Smooth muscle cell (in vitro differentiated cells): Measurements from ENCODE around the gene ANKS3. TPM values are rescaled to one million over a fixed set of nuclear protein-coding genes. Genes with fewer than 3 reads are reported as not detected.
A peak's percentile ranks its signal among the peaks of the same experiment; 100 is the strongest.

ENCODE experiments used
- DNase-seq: peaks from one replicate; lab custom pipeline; 2025; ENCODE audit not compliant: unreplicated experiment; lab: John Stamatoyannopoulos, UW
- H2AFZ ChIP-seq: fragments of 200-600 bp; sonication (generic); 2 replicates; pipeline ENCODE4 v1.6.0; 2016; ENCODE audit warnings: antibody characterized with exemption, low read depth, mild to moderate bottlenecking
- H3F3A ChIP-seq: fragments of 200-600 bp; sonication (generic); 2 replicates; pipeline ENCODE4 v1.6.0; 2017; ENCODE audit warnings: antibody characterized with exemption, low read depth
- H3K27ac ChIP-seq: fragments of 200-600 bp; sonication (generic); 2 replicates; pipeline ENCODE4 v1.5.1; 2016; ENCODE audit warnings: low read depth, mild to moderate bottlenecking
- H3K27me3 ChIP-seq: fragments of 200-600 bp; sonication (generic); 2 replicates; pipeline ENCODE4 v1.6.1; 2016; ENCODE audit warnings: low read depth, mild to moderate bottlenecking
- H3K36me3 ChIP-seq: fragments of 200-600 bp; sonication (generic); 2 replicates; pipeline ENCODE4 v1.5.1; 2016; ENCODE audit warnings: low read depth
- H3K4me1 ChIP-seq: fragments of 200-600 bp; sonication (generic); 2 replicates; pipeline ENCODE4 v1.5.1; 2016; ENCODE audit warnings: low read depth
- H3K4me2 ChIP-seq: fragments of 200-600 bp; sonication (generic); 2 replicates; pipeline ENCODE4 v1.6.0; 2016; ENCODE audit warnings: mild to moderate bottlenecking
- H3K4me3 ChIP-seq: fragments of 200-600 bp; sonication (generic); 2 replicates; pipeline ENCODE4 v1.5.1; 2016; ENCODE audit warnings: mild to moderate bottlenecking
- H3K79me2 ChIP-seq: fragments of 200-600 bp; sonication (generic); 2 replicates; pipeline ENCODE4 v1.6.0; 2016; ENCODE audit warnings: low read depth, mild to moderate bottlenecking
- H3K9ac ChIP-seq: fragments of 200-600 bp; sonication (generic); 2 replicates; pipeline ENCODE4 v1.6.0; 2016; ENCODE audit warnings: low read depth
- H3K9me3 ChIP-seq: fragments of 200-600 bp; sonication (generic); replicated peaks from 2 replicates; pipeline ENCODE4 v1.5.1; 2016; ENCODE audit warnings: low read depth
- H4K20me1 ChIP-seq: fragments of 200-600 bp; sonication (generic); 2 replicates; pipeline ENCODE4 v1.6.0; 2016; ENCODE audit warnings: low read depth
- WGBS: methylation state at CpG from one replicate; pipeline ENCODE4 v1.1.7; 2016; ENCODE audit warnings: low lambda C conversion rate; 5-methylcytosine and 5-hydroxymethylcytosine counted together
- polyA plus RNA-seq: library from polyadenylated mRNA; unstranded; fragments of >200 nt; fragmentation: Nextera tagmentation; extraction: Ambion mirVana; gene quantifications from 2 replicates; pipeline ENCODE4 v1.2.1, GENCODE V29; 2016
- total RNA-seq: library from RNA; depleted of rRNA; stranded (reverse); fragments of >200 nt; gene quantifications from 2 replicates; pipeline ENCODE4 v1.2.3, GENCODE V29; 2014
- TF ChIP-seq, protein P1 (sequence below): fragments of 200-600 bp; sonication (generic); IDR thresholded peaks from 2 replicates; pipeline ENCODE4 v1.5.1; 2017; ENCODE audit warnings: borderline replicate concordance, mild to moderate bottlenecking, antibody characterized with exemption; ENCODE audit not compliant: insufficient read depth, poor library complexity, severe bottlenecking

ANKS3 gene
- total and polyA plus RNA-seq, 2 experiments from 2014 or later, result 15.3 to 15.6 TPM

DNA sequence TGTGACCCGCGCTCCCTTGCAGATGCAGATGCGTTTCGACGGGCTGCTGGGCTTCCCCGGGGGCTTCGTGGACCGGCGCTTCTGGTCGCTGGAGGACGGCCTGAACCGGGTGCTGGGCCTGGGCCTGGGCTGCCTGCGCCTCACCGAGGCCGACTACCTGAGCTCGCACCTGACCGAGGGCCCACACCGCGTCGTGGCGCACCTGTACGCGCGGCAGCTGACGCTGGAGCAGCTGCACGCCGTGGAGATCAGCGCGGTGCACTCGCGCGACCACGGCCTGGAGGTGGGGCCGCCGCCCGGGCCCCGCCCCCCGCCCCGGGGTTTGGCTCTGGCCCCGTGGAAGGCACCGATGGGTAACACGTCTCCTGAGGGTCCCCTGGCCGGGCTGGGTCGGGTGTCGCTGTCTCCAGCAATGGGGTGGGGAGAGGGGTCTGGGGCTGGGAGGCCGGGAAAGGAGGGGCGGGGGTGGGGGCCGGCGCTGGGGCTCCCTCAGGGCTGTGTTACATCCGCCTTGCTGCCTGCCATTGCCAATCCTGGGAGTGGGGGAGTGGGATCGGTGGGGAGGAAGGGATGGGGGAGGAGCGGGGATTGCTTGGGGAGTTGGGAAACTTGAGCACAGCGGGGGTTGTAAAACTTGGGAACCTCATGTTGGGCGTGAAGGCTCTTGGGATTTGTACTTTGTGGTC, 40.0 kb downstream of the ANKS3 start:
- Histone ChIP-seq H3K4me1 (no peaks in the 10 kb centered on the region), H3K9ac (peak overlapping the region; percentile 84), H2AFZ (no peak overlapping the region), H3K9me3 (no peaks in the 10 kb centered on the region), H3F3A (peaks cover 9% of the 10 kb centered on the region), H3K79me2 (no peaks in the 10 kb centered on the region), H3K36me3 (no peaks in the 10 kb centered on the region), H3K27me3 (no peaks in the 10 kb centered on the region), H3K4me3 (peak overlapping the region; percentile 95), H3K27ac (peak overlapping the region; percentile 28), H3K4me2 (peak overlapping the region; percentile 98), H4K20me1 (peaks cover 5% of the 10 kb centered on the region)
- DNase-seq, result no peak
- TF ChIP-seq, protein P1, sequence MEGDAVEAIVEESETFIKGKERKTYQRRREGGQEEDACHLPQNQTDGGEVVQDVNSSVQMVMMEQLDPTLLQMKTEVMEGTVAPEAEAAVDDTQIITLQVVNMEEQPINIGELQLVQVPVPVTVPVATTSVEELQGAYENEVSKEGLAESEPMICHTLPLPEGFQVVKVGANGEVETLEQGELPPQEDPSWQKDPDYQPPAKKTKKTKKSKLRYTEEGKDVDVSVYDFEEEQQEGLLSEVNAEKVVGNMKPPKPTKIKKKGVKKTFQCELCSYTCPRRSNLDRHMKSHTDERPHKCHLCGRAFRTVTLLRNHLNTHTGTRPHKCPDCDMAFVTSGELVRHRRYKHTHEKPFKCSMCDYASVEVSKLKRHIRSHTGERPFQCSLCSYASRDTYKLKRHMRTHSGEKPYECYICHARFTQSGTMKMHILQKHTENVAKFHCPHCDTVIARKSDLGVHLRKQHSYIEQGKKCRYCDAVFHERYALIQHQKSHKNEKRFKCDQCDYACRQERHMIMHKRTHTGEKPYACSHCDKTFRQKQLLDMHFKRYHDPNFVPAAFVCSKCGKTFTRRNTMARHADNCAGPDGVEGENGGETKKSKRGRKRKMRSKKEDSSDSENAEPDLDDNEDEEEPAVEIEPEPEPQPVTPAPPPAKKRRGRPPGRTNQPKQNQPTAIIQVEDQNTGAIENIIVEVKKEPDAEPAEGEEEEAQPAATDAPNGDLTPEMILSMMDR, result no peak
- 2% methylated on average over 46 of the region's 54 CpGs for WGBS

DNA sequence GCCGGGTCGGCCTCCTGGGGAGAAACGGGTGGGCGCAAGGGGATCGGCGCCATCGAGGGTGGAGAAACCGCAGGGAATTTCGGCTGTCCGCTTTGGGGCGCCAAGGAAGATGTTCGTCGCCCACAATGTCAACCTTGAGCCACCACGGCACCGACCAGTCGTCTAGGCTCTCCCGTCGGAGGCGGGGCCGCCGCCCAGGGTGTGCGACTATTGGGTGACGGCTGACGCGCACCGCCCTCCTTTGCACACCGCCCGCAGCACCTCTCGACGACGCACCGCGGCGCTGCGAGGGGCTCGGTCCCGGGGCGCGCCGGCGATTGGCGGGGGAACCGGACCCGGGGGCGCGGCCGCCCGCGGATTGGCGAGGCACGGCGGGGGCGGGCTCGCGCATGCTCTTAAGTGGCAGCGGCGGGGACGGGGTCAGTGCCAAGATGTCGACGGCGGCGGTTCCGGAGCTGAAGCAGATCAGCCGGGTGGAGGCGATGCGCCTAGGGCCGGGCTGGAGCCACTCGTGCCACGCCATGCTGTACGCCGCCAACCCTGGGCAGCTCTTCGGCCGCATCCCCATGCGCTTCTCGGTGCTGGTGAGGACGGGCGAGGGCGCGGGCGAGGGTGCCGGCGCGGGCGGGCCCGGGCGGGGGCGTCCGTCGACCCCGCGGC, 40.6 kb downstream of the ANKS3 start, which contains the start of gene NUDT16L1:
NUDT16L1 (plus strand) TSS at position 267 of the 660 bp plus-strand sequence; CDS start at position 432, 165 bp downstream.
- Histone ChIP-seq H3K9ac (peak within 1 kb of the TSS; percentile 84), H3K79me2 (no peaks in the 10 kb centered on the region), H3K4me3 (peak within 1 kb of the TSS; percentile 95), H3K27me3 (no peaks in the 10 kb centered on the region), H2AFZ (no peak within 1 kb of the TSS), H3K4me2 (peak within 1 kb of the TSS; percentile 98), H3K9me3 (no peaks in the 10 kb centered on the region), H3K36me3 (no peaks in the 10 kb centered on the region), H3K4me1 (no peaks in the 10 kb centered on the region), H3K27ac (peak within 1 kb of the TSS; percentile 46), H4K20me1 (peaks cover 5% of the 10 kb centered on the region), H3F3A (peaks cover 9% of the 10 kb centered on the region)
- peak; percentile 86 for DNase-seq
- WGBS, result under 1% methylated on average over 69 of the region's 91 CpGs
- TF ChIP-seq, protein P1, result no peak

DNA sequence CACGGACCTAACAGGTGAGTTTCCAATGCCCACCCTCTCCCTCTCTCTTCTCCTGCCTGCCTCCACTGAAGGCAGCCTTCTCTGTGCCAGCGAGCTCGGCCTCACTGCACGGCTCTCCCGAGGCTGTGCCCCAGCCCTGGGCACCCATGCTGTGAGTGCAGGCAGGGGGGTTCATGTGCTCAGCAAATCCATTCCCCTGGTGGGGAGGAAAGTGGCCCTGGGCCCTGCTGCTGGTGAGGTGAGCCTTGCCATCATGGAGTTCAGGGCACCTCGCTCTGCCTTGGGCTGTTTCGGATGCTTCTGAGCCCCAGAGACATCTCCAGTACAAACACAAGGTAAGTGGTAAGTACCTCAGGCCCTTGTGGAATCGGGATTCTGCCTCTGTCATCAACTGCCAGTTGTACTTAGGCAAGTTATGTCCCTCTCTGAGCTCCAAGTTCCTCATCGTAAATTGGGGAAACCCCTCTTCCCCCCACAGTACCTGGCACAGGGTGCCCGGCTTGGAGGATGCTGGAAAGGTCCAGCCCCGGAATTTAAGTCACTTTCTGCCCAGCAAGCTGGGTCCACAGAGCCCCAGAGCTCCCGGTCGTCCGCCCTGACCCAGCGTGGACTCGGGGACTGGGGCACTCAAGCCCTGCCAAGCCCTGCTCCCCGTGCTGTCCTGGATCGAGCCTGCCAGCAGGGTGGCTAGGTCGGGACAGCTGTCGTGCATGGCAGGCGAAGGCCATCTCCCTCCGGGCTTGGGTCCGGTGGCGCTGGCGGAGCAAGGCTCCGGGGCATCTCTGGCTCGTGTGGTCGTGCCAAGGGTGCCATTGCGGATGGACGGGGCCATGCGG, 41.4 kb downstream of the ANKS3 start:
- Histone ChIP-seq H3K36me3 (no peaks in the 10 kb centered on the region), H3K79me2 (no peaks in the 10 kb centered on the region), H3K4me1 (no peaks in the 10 kb centered on the region), H3K4me3 (peak overlapping the region; percentile 95), H3K27me3 (no peaks in the 10 kb centered on the region), H3K4me2 (peak overlapping the region; percentile 92), H4K20me1 (peaks cover 5% of the 10 kb centered on the region), H3K9me3 (no peaks in the 10 kb centered on the region), H3K27ac (peak overlapping the region; percentile 46), H3F3A (peaks cover 9% of the 10 kb centered on the region), H2AFZ (no peak overlapping the region), H3K9ac (no peak overlapping the region)
- 42% methylated on average over 31 of the region's 31 CpGs for WGBS
- no peak for DNase-seq
- TF ChIP-seq, protein P1, result no peak
